HG03139 (cell line): ENCODE results near the gene PRPF38A.

ENCODE experiments used
- ATAC-seq: cut with Tn5 transposase; IDR thresholded peaks from one replicate; pipeline ENCODE4 v1.9.1; 2021; ENCODE audit not compliant: unreplicated experiment

PRPF38A gene

GRCh38 chr1:52399629-52400028 is 4.8 kb upstream of the PRPF38A start:
- ATAC-seq = no peak

GRCh38 chr1:52400131-52400530 is 4.3 kb upstream of the PRPF38A start:
- no peak for ATAC-seq

GRCh38 chr1:52402860-52403240 is 1.6 kb upstream of the PRPF38A start:
- ATAC-seq = no peak

- ATAC-seq = peak; percentile 35
Measured at GRCh38 chr1:52403566-52404115, 761 bp upstream of the PRPF38A start.

- no peak for ATAC-seq
Measured at GRCh38 chr1:52404975-52405338, 555 bp downstream of the PRPF38A start.

GRCh38 chr1:52413410-52413989 is 9.1 kb downstream of the PRPF38A start:
- ATAC-seq = no peak

- no peak for ATAC-seq
Measured at GRCh38 chr1:52414942-52415341, 10.5 kb downstream of the PRPF38A start.

GRCh38 chr1:52416811-52417210 is 12.4 kb downstream of the PRPF38A start:
- no peak for ATAC-seq

- no peak for ATAC-seq
Measured at GRCh38 chr1:52420713-52421112, 16.3 kb downstream of the PRPF38A start.

GRCh38 chr1:52423055-52423454 is 18.7 kb downstream of the PRPF38A start:
- ATAC-seq = no peak

- no peak for ATAC-seq
Measured at GRCh38 chr1:52423771-52424170, 19.4 kb downstream of the PRPF38A start.

- no peak for ATAC-seq
Measured at GRCh38 chr1:52424231-52424636, 19.8 kb downstream of the PRPF38A start.

GRCh38 chr1:52424813-52425212 is 20.4 kb downstream of the PRPF38A start:
- ATAC-seq = no peak

- ATAC-seq = no peak
Measured at GRCh38 chr1:52426371-52426770, 22.0 kb downstream of the PRPF38A start.

GRCh38 chr1:52427152-52427551 is 22.8 kb downstream of the PRPF38A start:
- ATAC-seq = no peak

GRCh38 chr1:52432807-52433206 is 28.4 kb downstream of the PRPF38A start:
- ATAC-seq = no peak

GRCh38 chr1:52435211-52435610 is 30.8 kb downstream of the PRPF38A start:
- ATAC-seq = no peak

- no peak for ATAC-seq
Measured at GRCh38 chr1:52435650-52436049, 31.2 kb downstream of the PRPF38A start.

- ATAC-seq = no peak
Measured at GRCh38 chr1:52436817-52437216, 32.4 kb downstream of the PRPF38A start.

GRCh38 chr1:52439976-52440375 is 35.6 kb downstream of the PRPF38A start:
- ATAC-seq = no peak

GRCh38 chr1:52444463-52444862 is 40.1 kb downstream of the PRPF38A start:
- no peak for ATAC-seq

GRCh38 chr1:52454127-52454526 is 49.7 kb downstream of the PRPF38A start:
- no peak for ATAC-seq

GRCh38 chr1:52454779-52455178 is 50.4 kb downstream of the PRPF38A start:
- no peak for ATAC-seq
